Activated naive CD8-positive, alpha-beta T cell treated with anti-CD3 and anti-CD28 coated beads, Interleukin-2, amount 10 ng/mL, durations not matched to agents 7 days and 5 days (primary cell): ENCODE measurements around the gene LINC00305. TPM values are rescaled to one million over a fixed set of nuclear protein-coding genes. Genes with fewer than 3 reads are reported as not detected.

ENCODE experiments used
- ATAC-seq: fragments of 150-1000 bp; cut with Tn5 transposase; one replicate; pipeline ENCODE4 v1.10.0; 2021; ENCODE audit warnings: low read depth, moderate library complexity
- POLR2A ChIA-PET: fragments of 350-600 bp; sonication (Branson Sonifier 250); formaldehyde crosslinking; loops from one replicate; lab custom pipeline; 2021; ENCODE audit warnings: antibody characterized with exemption; lab: Charles Lee
- DNase-seq: peaks from one replicate; pipeline ENCODE4 v3.0.0; 2021
- H3K27ac Mint-ChIP-seq: one replicate; pipeline ENCODE4 v1.8.0; 2022; ENCODE audit warnings: mild to moderate bottlenecking, mixed read lengths
- H3K27me3 Mint-ChIP-seq: one replicate; pipeline ENCODE4 v1.8.0; 2022; ENCODE audit warnings: mild to moderate bottlenecking, moderate library complexity, mixed read lengths
- H3K36me3 Mint-ChIP-seq: one replicate; pipeline ENCODE4 v1.8.0; 2021; ENCODE audit warnings: mild to moderate bottlenecking, mixed read lengths
- H3K4me1 Mint-ChIP-seq: one replicate; pipeline ENCODE4 v1.8.0; 2021; ENCODE audit warnings: mixed read lengths
- H3K4me3 Mint-ChIP-seq: one replicate; pipeline ENCODE4 v1.8.0; 2022; ENCODE audit warnings: mild to moderate bottlenecking, moderate library complexity, mixed read lengths
- H3K9me3 Mint-ChIP-seq: one replicate; pipeline ENCODE4 v1.8.0; 2021; ENCODE audit warnings: mixed read lengths
- total RNA-seq, 2 experiments: library from RNA; stranded (reverse); gene quantifications; one replicate each; pipeline ENCODE4 v1.2.3, GENCODE V29; 2021

The LINC00305 gene
- total RNA-seq: not detected

GRCh38 chr18:64148988-64149387 is at the start of gene LINC00305:
LINC00305 (minus strand) TSS chr18:64149088.
- Mint-ChIP-seq H3K9me3 (no peaks in the 10 kb centered on the region), H3K4me1 (no peaks in the 10 kb centered on the region), H3K27ac (no peak within 1 kb of the TSS), H3K4me3 (no peak within 1 kb of the TSS), H3K27me3 (peaks cover under 1% of the 10 kb centered on the region), H3K36me3 (no peaks in the 10 kb centered on the region)
- POLR2A ChIA-PET: no interaction called here
- ATAC-seq (no peak), DNase-seq (no peak)

GRCh38 chr18:64191069-64191468 is 42.2 kb upstream of the LINC00305 start:
- H3K27me3 Mint-ChIP-seq: no peaks in the 10 kb centered on the region
- no peaks in the 10 kb centered on the region for H3K36me3 Mint-ChIP-seq
- no peaks in the 10 kb centered on the region for H3K9me3 Mint-ChIP-seq
- POLR2A ChIA-PET: no interaction called here
- no peaks in the 10 kb centered on the region for H3K4me1 Mint-ChIP-seq
- DNase-seq (no peak), ATAC-seq (no peak)
- H3K27ac Mint-ChIP-seq: no peak overlapping the region
- no peak overlapping the region for H3K4me3 Mint-ChIP-seq

- H3K36me3 Mint-ChIP-seq: no peaks in the 10 kb centered on the region
- H3K9me3 Mint-ChIP-seq: no peaks in the 10 kb centered on the region
- ATAC-seq (no peak), DNase-seq (no peak)
- POLR2A ChIA-PET: no interaction called here
- H3K4me3 Mint-ChIP-seq: no peak overlapping the region
- H3K27ac Mint-ChIP-seq: no peak overlapping the region
- H3K4me1 Mint-ChIP-seq: no peaks in the 10 kb centered on the region
- no peaks in the 10 kb centered on the region for H3K27me3 Mint-ChIP-seq
Measured at GRCh38 chr18:64185987-64186386, 37.1 kb upstream of the LINC00305 start.

- no peak overlapping the region for H3K27ac Mint-ChIP-seq
- no peaks in the 10 kb centered on the region for H3K27me3 Mint-ChIP-seq
- H3K36me3 Mint-ChIP-seq: no peaks in the 10 kb centered on the region
- DNase-seq (no peak), ATAC-seq (no peak)
- no peaks in the 10 kb centered on the region for H3K4me1 Mint-ChIP-seq
- POLR2A ChIA-PET: no interaction called here
- no peaks in the 10 kb centered on the region for H3K9me3 Mint-ChIP-seq
- no peak overlapping the region for H3K4me3 Mint-ChIP-seq
Measured at GRCh38 chr18:64183665-64184064, 34.8 kb upstream of the LINC00305 start.

GRCh38 chr18:64180617-64181016 is 31.7 kb upstream of the LINC00305 start:
- Mint-ChIP-seq H3K27me3 (no peaks in the 10 kb centered on the region), H3K9me3 (no peaks in the 10 kb centered on the region), H3K27ac (no peak overlapping the region), H3K36me3 (no peaks in the 10 kb centered on the region), H3K4me1 (no peaks in the 10 kb centered on the region), H3K4me3 (no peak overlapping the region)
- no peak for ATAC-seq
- no peak for DNase-seq
- POLR2A ChIA-PET: no interaction called here

GRCh38 chr18:64180171-64180570 is 31.3 kb upstream of the LINC00305 start:
- no peak overlapping the region for H3K4me3 Mint-ChIP-seq
- DNase-seq: no peak
- no peak for ATAC-seq
- no peak overlapping the region for H3K27ac Mint-ChIP-seq
- H3K9me3 Mint-ChIP-seq: no peaks in the 10 kb centered on the region
- H3K4me1 Mint-ChIP-seq: no peaks in the 10 kb centered on the region
- no peaks in the 10 kb centered on the region for H3K36me3 Mint-ChIP-seq
- POLR2A ChIA-PET: no interaction called here
- H3K27me3 Mint-ChIP-seq: no peaks in the 10 kb centered on the region

- no peak for DNase-seq
- H3K27ac Mint-ChIP-seq: no peak overlapping the region
- no peaks in the 10 kb centered on the region for H3K4me1 Mint-ChIP-seq
- H3K4me3 Mint-ChIP-seq: no peak overlapping the region
- no peaks in the 10 kb centered on the region for H3K27me3 Mint-ChIP-seq
- H3K36me3 Mint-ChIP-seq: no peaks in the 10 kb centered on the region
- no peaks in the 10 kb centered on the region for H3K9me3 Mint-ChIP-seq
- POLR2A ChIA-PET: no interaction called here
- no peak for ATAC-seq
Measured at GRCh38 chr18:64179556-64180080, 30.7 kb upstream of the LINC00305 start.

- Mint-ChIP-seq H3K36me3 (no peaks in the 10 kb centered on the region), H3K27me3 (no peaks in the 10 kb centered on the region), H3K27ac (no peak overlapping the region), H3K9me3 (no peaks in the 10 kb centered on the region), H3K4me3 (no peak overlapping the region), H3K4me1 (no peaks in the 10 kb centered on the region)
- DNase-seq (no peak), ATAC-seq (no peak)
- POLR2A ChIA-PET: no interaction called here
Measured at GRCh38 chr18:64178860-64179259, 30.0 kb upstream of the LINC00305 start.

GRCh38 chr18:64175432-64175831 is 26.5 kb upstream of the LINC00305 start:
- no peak overlapping the region for H3K27ac Mint-ChIP-seq
- H3K4me1 Mint-ChIP-seq: no peaks in the 10 kb centered on the region
- no peak for ATAC-seq
- H3K4me3 Mint-ChIP-seq: no peak overlapping the region
- no peaks in the 10 kb centered on the region for H3K36me3 Mint-ChIP-seq
- no peaks in the 10 kb centered on the region for H3K9me3 Mint-ChIP-seq
- H3K27me3 Mint-ChIP-seq: no peaks in the 10 kb centered on the region
- POLR2A ChIA-PET: no interaction called here
- no peak for DNase-seq

- H3K9me3 Mint-ChIP-seq: no peaks in the 10 kb centered on the region
- H3K4me3 Mint-ChIP-seq: no peak overlapping the region
- ATAC-seq (no peak), DNase-seq (no peak)
- no peaks in the 10 kb centered on the region for H3K27me3 Mint-ChIP-seq
- H3K4me1 Mint-ChIP-seq: no peaks in the 10 kb centered on the region
- H3K36me3 Mint-ChIP-seq: no peaks in the 10 kb centered on the region
- H3K27ac Mint-ChIP-seq: no peak overlapping the region
- POLR2A ChIA-PET: no interaction called here
Measured at GRCh38 chr18:64171576-64171975, 22.7 kb upstream of the LINC00305 start.

GRCh38 chr18:64167408-64167925 is 18.6 kb upstream of the LINC00305 start:
- Mint-ChIP-seq H3K4me1 (no peaks in the 10 kb centered on the region), H3K36me3 (no peaks in the 10 kb centered on the region), H3K4me3 (no peak overlapping the region), H3K27me3 (no peaks in the 10 kb centered on the region), H3K9me3 (no peaks in the 10 kb centered on the region), H3K27ac (no peak overlapping the region)
- no peak for DNase-seq
- POLR2A ChIA-PET: no interaction called here
- ATAC-seq: no peak

GRCh38 chr18:64165906-64166305 is 17.0 kb upstream of the LINC00305 start:
- H3K9me3 Mint-ChIP-seq: no peaks in the 10 kb centered on the region
- POLR2A ChIA-PET: no interaction called here

GRCh38 chr18:64164883-64165282 is 16.0 kb upstream of the LINC00305 start:
- no peaks in the 10 kb centered on the region for H3K9me3 Mint-ChIP-seq
- POLR2A ChIA-PET: no interaction called here
- no peaks in the 10 kb centered on the region for H3K4me1 Mint-ChIP-seq
- H3K27me3 Mint-ChIP-seq: no peaks in the 10 kb centered on the region
- ATAC-seq (no peak), DNase-seq (no peak)
- no peaks in the 10 kb centered on the region for H3K36me3 Mint-ChIP-seq
- H3K4me3 Mint-ChIP-seq: no peak overlapping the region
- no peak overlapping the region for H3K27ac Mint-ChIP-seq

More at GRCh38 chr18:64165906-64166305, 17.0 kb upstream of the LINC00305 start:
- no peaks in the 10 kb centered on the region for H3K36me3 Mint-ChIP-seq
- ATAC-seq (no peak), DNase-seq (no peak)
- no peaks in the 10 kb centered on the region for H3K4me1 Mint-ChIP-seq
- H3K27ac Mint-ChIP-seq: no peak overlapping the region
- no peak overlapping the region for H3K4me3 Mint-ChIP-seq
- no peaks in the 10 kb centered on the region for H3K27me3 Mint-ChIP-seq

- no peak overlapping the region for H3K27ac Mint-ChIP-seq
- H3K27me3 Mint-ChIP-seq: no peaks in the 10 kb centered on the region
- H3K4me3 Mint-ChIP-seq: no peak overlapping the region
- no peaks in the 10 kb centered on the region for H3K9me3 Mint-ChIP-seq
- H3K36me3 Mint-ChIP-seq: no peaks in the 10 kb centered on the region
- H3K4me1 Mint-ChIP-seq: no peaks in the 10 kb centered on the region
- DNase-seq (no peak), ATAC-seq (no peak)
- POLR2A ChIA-PET: no interaction called here
Measured at GRCh38 chr18:64149916-64150438, 1.1 kb upstream of the LINC00305 start.
